Sciatic nerve (tissue), 2 donors: Measurements from ENCODE around the gene ZNF503. TPM values are rescaled to one million over a fixed set of nuclear protein-coding genes. Genes with fewer than 3 reads are reported as not detected.

Experiments
- ATAC-seq: fragments of 200-7000 bp; cut with Tn5 transposase; one replicate; pipeline ENCODE4 v1.9.1; 2020; ENCODE audit warnings: mild to moderate bottlenecking, moderate library complexity
- DNase-seq: peaks from one replicate; pipeline ENCODE4 v3.0.0-alpha.2; 2020; ENCODE audit warnings: low spot score
- intact Hi-C: fragments of 100-400 bp; cut with DNase I; formaldehyde crosslinking; loops from one replicate; pipeline ENCODE4 v1.14.2; 2022
- total RNA-seq: library from RNA; stranded (reverse); fragmentation: NEBNext Ultra II Directional; extraction: Animal tissue kit (Norgen Biotek cat#: 25700); gene quantifications from one replicate; pipeline ENCODE4 v1.2.1, GENCODE V29; 2021
- donor health status: DM: no; HTN: no; CAD: no.
- donor health status: DM: no; HTN: no; CAD: no.

Gene ZNF503, protein sequence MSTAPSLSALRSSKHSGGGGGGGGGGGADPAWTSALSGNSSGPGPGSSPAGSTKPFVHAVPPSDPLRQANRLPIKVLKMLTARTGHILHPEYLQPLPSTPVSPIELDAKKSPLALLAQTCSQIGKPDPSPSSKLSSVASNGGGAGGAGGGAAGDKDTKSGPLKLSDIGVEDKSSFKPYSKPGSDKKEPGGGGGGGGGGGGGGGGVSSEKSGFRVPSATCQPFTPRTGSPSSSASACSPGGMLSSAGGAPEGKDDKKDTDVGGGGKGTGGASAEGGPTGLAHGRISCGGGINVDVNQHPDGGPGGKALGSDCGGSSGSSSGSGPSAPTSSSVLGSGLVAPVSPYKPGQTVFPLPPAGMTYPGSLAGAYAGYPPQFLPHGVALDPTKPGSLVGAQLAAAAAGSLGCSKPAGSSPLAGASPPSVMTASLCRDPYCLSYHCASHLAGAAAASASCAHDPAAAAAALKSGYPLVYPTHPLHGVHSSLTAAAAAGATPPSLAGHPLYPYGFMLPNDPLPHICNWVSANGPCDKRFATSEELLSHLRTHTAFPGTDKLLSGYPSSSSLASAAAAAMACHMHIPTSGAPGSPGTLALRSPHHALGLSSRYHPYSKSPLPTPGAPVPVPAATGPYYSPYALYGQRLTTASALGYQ
- 30.2 TPM for total RNA-seq

DNA sequence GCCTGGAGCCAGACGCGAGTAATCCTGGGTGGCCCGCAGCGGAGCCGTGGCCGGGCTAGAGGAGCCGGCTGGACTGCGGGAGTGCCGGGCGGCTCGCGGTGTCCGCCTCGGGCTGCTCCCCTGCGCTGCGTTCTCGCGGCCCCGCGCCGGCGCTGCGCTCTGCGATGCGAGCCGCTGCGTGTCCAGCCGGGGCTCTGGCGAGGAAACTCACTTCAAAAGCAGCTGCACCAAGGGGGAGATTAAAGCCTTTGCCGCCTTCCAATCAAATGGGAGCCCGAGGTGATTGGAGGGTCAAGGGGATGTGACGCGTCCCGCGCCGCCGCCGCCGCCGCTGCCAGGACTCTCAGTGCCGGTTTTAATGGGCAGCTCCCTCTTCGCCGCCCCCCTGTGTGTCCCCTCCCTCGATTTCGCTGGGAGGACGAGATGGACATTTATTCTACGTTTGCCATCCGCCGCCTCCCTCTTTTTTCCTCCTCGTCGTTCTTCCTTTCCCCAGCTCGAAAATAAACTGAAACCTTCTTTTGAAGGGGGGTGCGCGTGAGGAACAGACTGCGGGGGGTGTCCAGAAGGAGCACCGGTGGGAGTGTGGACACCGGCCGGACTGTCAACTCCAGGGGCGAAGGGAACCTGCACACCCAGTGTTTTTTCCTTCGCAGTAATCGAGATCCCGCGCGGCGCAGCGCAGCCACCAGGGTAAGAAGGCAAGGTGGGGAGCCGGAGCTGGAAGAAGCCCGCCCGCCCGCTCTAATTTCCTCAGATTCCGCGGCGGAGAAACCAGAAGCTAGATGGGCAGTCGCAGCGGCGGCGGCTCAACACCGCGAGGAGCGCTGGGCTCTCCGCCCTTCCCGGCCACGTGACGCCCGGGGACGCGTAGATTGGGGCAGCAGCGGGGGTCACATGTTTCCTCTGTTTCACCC, at the start of gene ZNF503:
ZNF503 (minus strand) TSS at position 196 of the 917 bp plus-strand sequence. CDS start 345 bp downstream, outside the sequence.
- DNase-seq (peak; percentile 98), ATAC-seq (peak; percentile 93)
- intact Hi-C loops: loop anchor here (5.0 kb wide), 1 partner anchor 635 kb away; no protein-coding TSS in a partner anchor

DNA sequence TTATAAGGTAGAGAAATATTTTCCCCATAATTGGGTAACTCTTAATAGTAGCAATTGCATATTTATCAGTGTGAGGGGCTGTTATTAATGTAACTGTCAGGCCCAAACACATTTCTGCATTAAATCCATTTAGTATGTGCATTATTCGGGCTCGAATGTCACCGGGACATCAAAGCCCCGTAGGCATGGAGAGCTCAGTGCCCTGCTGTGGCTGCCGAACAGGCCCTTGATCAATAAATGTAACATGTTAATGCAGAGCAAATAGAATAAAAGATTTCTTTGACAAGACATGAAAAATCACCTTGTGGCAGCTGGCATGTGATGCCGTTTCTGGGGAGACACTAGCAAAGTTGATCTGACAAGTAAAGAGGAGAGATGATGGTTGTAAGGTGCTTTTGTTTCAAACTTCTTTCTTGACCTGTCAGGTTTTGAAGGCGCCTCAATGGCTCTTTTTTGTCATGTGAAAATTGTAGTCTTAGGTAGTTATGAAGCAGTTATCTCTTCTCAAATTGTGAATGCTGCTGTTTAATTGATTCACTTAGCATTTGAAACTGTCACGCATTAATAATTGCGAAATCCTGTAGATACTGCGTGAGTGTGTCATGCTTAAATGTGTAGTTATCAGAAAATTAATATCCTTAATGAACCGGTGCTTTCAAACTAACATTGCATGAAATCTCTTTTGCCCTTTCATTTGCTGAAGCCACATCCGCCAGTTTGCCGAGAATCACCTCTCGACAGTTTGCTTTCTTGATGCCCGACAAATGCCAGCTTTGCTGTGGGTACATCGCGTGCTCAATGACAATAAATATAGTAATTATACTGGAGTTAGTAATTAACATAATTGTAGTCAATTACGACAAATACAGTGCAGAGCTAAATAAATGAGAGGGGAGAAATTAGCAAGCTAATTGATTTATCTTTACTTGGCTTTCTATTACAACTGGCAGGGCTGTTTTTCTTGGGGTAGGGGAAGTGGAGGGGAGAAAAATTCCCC, 49.4 kb upstream of the ZNF503 start:
- ATAC-seq (no peak), DNase-seq (no peak)
- intact Hi-C loops: no loop called here

DNA sequence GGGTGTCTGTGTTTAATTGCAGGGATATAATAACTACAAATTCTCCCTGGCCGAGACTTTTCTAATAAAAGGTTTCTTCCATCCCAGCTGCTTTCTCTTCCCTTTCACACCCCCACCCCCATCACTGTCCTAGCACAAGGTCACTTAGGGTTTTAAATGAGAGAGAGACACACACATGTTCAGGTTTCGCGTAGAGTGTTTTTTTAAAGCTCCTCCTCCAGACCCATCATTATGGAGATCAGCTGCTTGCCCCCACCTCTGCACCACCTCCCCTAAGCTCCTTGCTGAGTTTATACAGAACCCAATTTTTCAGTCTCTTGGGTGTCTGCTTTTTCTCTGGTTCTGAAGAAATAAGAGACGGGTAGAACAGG, 48.5 kb upstream of the ZNF503 start:
- intact Hi-C loops: no loop called here
- peak; percentile 43 for ATAC-seq
- no peak for DNase-seq

DNA sequence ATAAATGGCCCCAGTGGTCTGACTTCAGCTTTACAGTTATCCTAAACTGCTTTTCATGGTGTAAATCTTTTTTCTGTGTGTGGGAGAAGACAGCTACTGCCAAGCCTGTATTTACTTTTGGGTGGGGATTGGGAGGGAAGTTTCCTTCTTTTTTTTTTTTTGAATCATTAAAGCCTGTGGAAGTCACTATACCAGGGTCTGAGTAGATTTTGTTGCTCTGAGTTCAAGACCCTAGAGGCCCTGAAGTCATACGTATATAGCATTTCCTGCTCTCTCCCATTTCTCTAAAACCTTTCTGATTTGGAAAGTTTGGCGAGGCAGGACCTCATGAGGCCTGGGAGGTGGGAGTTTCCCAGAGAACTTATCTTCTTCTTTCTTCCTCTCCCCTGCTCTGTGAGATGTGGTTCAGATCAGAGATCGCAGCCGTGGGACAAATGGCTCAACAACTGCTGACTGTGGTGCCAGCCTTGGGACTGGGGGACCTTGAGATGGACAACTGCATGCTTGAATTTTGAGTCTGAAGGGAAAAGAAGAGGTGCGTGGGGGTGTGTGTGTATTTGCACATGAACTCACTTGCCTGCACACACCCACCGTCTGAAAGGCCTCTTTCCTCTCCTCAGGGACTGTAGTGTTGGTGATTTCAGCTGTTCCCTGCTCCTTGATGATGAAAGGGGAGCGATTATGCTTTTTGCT, 48.0 kb upstream of the ZNF503 start:
- ATAC-seq (peak; percentile 47), DNase-seq (no peak)
- intact Hi-C loops: no loop called here

DNA sequence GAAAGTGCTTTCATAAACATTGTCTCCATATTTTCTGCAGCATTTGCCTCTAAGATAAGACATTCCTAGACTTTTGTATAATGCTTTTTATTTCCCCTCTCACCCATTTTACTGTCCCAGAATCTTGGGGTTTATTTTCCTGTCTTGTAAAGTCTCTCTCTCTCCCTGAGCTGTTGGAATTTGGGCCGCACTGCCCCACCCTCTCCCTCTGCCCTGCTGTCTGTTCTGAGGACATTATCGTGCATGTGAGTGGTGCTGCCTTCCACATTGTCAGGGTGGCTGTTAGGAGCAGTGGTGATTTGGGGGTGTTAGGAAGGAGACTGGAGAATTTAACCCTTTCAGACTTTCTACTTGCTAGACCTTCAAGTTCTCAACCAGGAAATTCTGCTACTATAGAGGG, 46.6 kb upstream of the ZNF503 start:
- intact Hi-C loops: no loop called here
- no peak for ATAC-seq

DNA sequence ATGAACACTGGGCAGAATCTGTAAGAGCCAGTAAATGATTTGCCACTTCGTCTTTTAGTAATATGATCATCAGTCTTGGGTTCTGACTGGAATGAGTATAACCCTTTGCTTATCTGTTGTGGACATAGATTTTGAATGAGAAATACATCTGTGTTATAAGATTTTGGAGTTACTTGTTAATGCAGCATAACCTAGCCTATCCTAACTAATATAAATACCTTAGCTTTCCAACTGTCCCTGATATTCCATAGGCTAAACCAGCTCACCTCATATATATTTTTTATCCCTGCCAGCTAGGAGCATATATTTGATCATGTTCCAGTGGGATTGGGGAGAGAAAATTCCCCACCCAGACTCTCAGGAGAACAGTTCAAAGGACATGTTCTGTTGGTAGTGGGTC, 44.9 kb upstream of the ZNF503 start:
- DNase-seq (no peak), ATAC-seq (no peak)
- intact Hi-C loops: no loop called here

More for the DNA sequence above, 46.6 kb upstream of the ZNF503 start:
- DNase-seq: no peak

DNA sequence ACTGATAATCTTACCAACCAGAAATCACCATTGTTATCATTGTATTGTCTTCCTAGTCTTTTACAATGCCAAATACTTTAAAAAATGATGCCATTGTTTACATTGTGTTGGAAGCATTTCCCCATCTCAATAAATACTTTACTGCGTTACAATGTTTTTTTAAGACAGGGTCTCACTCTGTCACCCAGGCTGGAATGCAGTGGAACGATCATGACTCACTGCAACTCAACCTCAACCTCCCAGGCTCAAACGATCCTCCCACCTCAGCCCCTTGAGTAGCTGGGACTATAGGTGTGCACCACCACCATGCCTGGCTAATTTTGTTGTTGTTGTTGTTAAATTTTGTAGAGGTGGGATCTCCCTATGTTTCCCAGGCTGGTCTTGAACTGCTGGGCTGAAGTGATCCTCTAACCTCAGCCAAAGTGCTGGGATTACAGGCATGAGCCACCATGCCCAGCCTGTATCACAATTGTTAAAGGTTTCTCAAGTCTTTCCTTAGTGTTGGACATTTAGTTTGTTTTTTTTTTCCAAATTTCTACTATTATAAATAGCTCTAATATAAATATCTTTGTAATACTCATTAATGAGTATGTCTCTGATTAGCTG, 43.3 kb upstream of the ZNF503 start:
- intact Hi-C loops: no loop called here
- no peak for ATAC-seq
- no peak for DNase-seq

DNA sequence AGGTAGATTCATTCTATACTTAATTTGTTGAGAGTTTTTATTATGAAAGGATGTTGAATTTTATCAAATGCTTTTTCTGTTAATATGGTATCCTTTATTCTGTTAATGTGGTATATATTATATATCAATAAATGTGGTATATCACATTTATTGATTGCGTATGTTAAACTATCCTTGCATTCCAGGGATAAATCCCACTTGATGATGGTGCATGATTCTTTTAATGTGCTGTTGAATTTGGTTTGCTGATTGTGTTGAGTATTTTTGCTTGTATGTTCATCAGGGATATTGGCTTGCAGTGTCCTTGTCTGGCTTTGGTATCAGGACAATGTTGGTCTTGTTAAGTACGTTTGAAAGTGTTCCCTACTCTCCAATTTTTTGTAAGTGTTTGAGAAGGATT, 41.8 kb upstream of the ZNF503 start:
- intact Hi-C loops: no loop called here

DNA sequence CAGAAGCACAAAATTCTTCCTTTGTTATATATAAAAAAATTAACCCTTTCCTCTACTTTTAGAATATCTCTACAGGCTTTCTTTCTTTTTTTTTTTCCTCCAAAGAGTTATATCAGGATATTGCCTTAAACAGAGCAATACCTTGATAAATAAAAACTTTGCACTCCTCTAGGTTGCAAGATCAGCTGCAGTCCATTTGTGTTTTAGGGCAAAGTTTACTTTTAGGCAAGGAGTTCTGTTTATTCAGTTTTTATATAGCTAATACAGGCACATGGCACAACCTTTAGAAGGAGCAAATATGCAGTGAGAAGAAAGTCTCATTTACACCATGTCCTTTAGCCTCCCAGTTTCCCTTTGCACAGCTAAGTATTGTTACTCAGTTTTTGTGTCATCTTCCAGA, 40.1 kb upstream of the ZNF503 start:
- intact Hi-C loops: no loop called here
- ATAC-seq (no peak), DNase-seq (no peak)

More for the DNA sequence above, 41.8 kb upstream of the ZNF503 start:
- DNase-seq (no peak), ATAC-seq (no peak)

DNA sequence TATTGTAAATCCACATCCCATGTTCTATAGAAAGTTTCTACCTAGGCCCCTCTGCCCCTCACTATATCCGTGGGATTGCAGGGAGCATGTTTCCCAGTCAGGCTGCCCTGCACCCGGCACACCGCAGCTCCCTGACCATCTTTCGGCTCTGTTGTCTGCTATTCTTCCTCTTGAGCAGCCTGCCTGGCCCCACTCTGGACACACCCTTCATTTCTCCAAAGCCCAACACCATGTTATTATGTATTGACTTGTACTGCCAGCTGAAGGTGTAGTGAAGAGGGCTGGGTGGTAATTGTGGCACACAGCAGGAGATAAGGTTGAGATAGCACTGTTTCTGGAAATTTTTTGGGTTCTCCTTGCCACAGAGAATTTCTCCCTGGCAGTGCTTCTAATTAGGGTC, 39.6 kb upstream of the ZNF503 start:
- ATAC-seq (no peak), DNase-seq (no peak)
- intact Hi-C loops: no loop called here

DNA sequence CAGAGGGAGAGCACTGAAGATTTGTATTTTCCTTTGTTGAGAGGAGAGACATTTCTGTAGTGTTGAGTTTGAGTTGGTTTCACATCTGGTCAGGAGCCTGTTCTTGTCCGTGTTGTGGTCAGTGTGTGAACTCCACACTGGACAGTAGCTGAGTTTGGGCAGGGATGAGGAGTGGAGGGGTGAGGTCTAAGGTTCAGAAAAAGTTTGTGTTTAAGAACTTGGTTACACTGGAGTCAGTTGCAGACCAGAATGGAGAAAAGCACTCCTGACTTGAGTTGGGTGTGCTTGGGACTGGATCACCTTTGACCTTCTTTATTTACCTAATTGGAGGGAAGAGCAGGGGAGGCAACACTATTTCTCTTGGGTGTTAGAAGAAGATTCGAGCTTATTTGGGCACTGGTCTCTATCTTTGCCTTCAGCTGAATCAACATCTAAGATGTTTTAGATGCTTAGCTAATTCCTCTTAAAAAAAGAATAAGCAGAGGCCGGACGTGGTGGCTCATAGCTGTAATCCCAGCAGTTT, 38.8 kb upstream of the ZNF503 start:
- intact Hi-C loops: no loop called here
- peak; percentile 22 for ATAC-seq
- DNase-seq: no peak

DNA sequence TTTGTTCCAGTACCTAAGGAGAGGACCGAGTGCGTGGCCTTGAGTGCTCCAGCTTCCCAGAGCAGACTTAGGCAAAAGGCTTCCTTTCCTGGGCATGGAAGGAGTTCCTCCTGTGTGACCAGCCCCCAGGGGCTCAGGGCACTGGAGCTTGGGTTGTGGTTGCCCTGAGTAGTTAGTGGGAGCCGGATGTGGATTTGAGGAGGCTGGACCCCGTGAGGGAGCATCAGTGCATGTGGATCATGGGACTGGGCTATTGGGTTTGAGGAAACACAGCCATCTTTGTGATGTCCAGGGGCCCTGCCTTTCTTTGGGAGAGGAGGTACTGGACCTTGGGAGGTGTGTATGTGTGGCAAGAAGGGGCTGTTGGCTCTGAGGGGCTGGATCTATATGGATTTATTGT, 38.2 kb upstream of the ZNF503 start:
- no peak for ATAC-seq
- no peak for DNase-seq
- intact Hi-C loops: no loop called here

DNA sequence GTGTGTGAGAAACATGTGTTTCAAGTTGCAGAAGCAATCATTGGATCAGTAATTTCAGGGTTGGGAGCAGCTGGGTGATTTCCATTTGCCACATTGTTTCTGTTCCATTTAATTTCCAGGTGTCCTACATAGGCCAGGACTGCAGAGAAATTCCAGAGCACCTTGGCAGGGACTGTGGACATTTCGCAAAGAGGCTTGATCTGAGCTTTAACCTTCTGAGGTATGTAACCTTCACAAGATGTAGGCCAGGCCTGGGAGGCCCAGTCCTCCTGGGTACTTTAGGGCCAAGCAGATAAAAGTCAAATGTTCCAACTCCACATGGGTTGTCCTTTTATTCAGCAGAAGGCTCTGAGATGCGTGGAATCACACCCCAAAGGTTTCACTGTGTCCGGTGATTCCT, 36.7 kb upstream of the ZNF503 start:
- DNase-seq: no peak
- ATAC-seq: no peak
- intact Hi-C loops: no loop called here

DNA sequence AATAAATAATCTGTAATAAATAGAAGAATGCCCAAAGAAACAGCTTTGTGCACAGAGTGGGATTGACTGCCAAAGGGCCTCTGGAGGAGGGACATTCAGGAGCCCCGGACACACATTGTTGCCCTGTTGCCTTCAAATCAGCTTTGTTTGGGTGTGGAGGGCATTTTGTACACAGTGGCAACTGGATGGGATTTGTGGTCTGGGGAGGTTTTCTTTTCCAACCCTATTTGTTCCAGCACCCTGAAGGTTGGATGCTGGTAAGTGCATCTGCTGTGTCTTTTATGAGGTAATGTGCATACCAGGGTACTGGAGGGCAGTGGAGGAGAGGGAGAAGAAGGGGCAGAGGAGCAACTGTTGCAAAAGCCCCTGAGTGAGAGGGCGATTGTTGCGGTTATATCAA, 36.1 kb upstream of the ZNF503 start:
- DNase-seq (no peak), ATAC-seq (no peak)
- intact Hi-C loops: no loop called here

DNA sequence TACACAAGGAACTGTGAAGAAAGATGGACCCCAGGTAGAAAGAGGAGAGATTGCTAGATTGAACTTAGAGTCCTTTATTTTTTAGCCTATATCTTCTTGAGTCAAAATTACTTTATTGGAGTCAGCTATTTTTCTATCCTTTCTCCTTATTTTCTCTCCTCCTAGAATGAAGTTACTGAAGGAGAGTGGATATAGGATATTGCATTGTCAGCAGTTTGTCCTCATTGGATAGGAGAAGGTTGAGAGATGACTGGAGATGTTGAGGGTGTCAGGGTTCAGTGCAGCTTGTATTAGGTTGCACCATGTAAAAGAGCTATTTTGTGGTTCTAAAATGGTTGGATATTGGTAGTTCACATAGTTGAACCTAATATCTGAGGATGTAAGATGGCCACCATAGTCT, 35.3 kb upstream of the ZNF503 start:
- ATAC-seq (no peak), DNase-seq (no peak)
- intact Hi-C loops: no loop called here

DNA sequence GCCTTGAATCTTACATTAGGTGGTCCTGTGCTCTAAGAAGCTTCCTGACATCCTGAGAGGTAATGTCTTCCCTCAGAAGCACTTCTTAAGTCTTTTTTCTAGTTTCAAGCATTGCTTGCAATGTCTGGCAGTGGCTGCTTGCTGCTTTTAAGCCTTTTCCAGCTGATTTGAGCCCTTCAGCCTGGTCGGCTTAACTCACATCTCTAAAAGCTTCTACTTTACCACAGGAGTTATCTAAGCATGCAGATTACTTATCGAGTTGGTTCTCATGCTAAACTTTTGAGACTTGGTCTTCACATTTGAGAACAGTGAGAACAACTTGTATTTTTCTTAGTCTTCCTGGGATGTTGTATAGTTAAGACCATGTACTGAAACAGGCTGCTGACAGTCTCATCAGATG, 33.7 kb upstream of the ZNF503 start:
- intact Hi-C loops: no loop called here
- ATAC-seq (no peak), DNase-seq (no peak)

DNA sequence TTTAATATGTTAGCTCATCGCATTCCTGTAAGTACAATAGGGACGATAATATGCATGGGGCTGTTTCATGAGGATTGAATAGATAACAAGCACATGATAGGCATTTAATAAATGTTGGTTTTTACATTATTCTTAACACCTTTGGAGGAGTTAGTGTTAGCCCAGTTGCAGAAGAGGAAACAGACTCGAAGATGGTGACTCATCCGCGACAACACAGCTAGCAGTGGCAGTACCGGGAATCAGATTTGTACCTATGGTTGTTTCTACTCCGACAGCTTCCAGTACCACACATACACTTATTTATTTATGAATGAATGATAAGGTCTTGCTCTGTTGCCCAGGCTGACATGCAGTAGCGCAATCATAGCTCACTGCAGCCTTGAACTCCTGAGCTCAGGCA, 32.7 kb upstream of the ZNF503 start:
- no peak for ATAC-seq
- intact Hi-C loops: no loop called here
- no peak for DNase-seq
